ENCODE measurements around the gene SRL. TPM values are rescaled to one million over a fixed set of nuclear protein-coding genes. Genes with fewer than 3 reads are reported as not detected.

The SRL gene
- total and polyA plus RNA-seq, 2 of the 8 experiments (the other 6 are each of a cell fraction or from before 2014, with no cell fraction given): 0.05 TPM; not detected in 1

GRCh38 chr16:4275861-4276260 lies 34.0 kb upstream of the SRL start (continued):
- TF ChIP-seq RAD21 (IDR thresholded peaks at IDR 0.05 in 1 of 2, conservative IDR thresholded peaks at IDR 0.05 in 1 of 2; ENCODE audit: low read depth in 2 of 2, low read length in 2 of 2): no peak
- no peak for TF ChIP-seq GABPA (IDR thresholded peaks at IDR 0.05; ENCODE audit: borderline replicate concordance, insufficient read depth, low read length)
- no peak for TF ChIP-seq FOSL1 (IDR thresholded peaks at IDR 0.05; ENCODE audit: insufficient read depth, low read depth, low read length)
- TF ChIP-seq HDAC2 (IDR thresholded peaks at IDR 0.05; ENCODE audit: borderline replicate concordance in 1 of 2, low read depth in 2 of 2, low read length in 2 of 2): no peak
- no peak for TF ChIP-seq KDM5A (IDR thresholded peaks at IDR 0.05; ENCODE audit: low read length)

Measured in H1 (cell line).